Cardiac muscle cell (in vitro differentiated cells and primary cell): ENCODE results near the gene PLXNA1. TPM values are rescaled to one million over a fixed set of nuclear protein-coding genes. Genes with fewer than 3 reads are reported as not detected.

Source experiments
- DNase-seq, 2 donors: peaks; one replicate each; pipeline versions ENCODE4 v3.0.0 to v3.0.0-alpha.2; 2010 to 2017; ENCODE audit warnings: low read depth in 1 of 2, low spot score in 1 of 2
- H3K27ac ChIP-seq: fragments of 200-600 bp; sonication (generic); 2 replicates; pipeline ENCODE4 v1.5.1; 2016
- H3K27me3 ChIP-seq: fragments of 200-600 bp; sonication (generic); 2 replicates; pipeline ENCODE4 v1.6.0; 2016; ENCODE audit warnings: control low read depth
- H3K36me3 ChIP-seq: fragments of 200-600 bp; sonication (generic); 2 replicates; pipeline ENCODE4 v1.5.1; 2016; ENCODE audit warnings: control low read depth
- H3K4me1 ChIP-seq: fragments of 200-600 bp; sonication (generic); 2 replicates; pipeline ENCODE4 v1.8.1; 2017; ENCODE audit warnings: low read depth, mild to moderate bottlenecking, mixed run types
- H3K4me3 ChIP-seq: fragments of 200-600 bp; sonication (generic); 2 replicates; pipeline ENCODE4 v1.5.1; 2016; ENCODE audit warnings: mild to moderate bottlenecking
- H3K9me3 ChIP-seq: fragments of 200-600 bp; sonication (generic); 2 replicates; pipeline ENCODE4 v1.5.1; 2017; ENCODE audit warnings: low read depth, mild to moderate bottlenecking, control low read depth
- polyA plus RNA-seq: library from polyadenylated mRNA; unstranded; fragments of >200 nt; fragmentation: Nextera tagmentation; extraction: Ambion mirVana; gene quantifications from 2 replicates; pipeline ENCODE4 v1.2.1, GENCODE V29; 2016
- total RNA-seq: library from RNA; depleted of rRNA; stranded (reverse); fragments of >200 nt; gene quantifications from 2 replicates; pipeline ENCODE4 v1.2.3, GENCODE V29; 2016
- TF ChIP-seq, protein P1 (sequence below): IDR thresholded peaks from 2 replicates; pipeline ENCODE4 v1.5.1; 2012; ENCODE audit warnings: low read depth, mild to moderate bottlenecking, low read length

The PLXNA1 gene
- total and polyA plus RNA-seq, 2 experiments from 2014 or later: 19.5 to 71.0 TPM

DNA sequence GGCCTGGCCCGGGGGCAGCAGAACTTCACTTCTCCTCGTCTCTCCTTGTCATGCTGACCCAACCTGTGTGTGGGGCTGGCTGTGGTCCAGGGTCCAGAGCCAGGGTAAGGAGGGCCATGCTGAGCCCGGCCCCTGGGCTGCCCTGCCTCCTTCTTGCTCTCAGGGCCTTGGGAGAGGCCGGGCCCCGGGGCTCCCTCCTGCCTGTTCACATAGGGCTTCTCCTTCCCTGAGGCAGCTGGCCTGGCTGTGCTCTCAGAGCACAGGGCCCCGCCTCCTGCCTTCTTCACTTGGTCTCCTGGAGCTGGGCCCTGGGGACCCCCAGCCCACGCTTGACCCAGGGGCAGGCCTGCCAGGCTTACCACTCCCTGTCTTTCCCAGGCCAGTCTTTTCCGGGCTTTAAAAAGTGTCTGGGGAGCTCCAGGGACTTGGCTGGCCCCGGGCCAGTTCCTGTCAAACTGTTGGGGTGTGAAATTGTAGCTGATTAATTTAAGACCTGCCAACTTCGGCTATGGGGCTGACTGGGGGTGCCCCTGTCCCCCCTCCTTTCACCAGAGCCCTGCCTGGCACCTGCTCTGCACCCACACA lies 11.8 kb downstream of the PLXNA1 start:
- no peak overlapping the region for H3K4me3 ChIP-seq
- H3K36me3 ChIP-seq: no peaks in the 10 kb centered on the region
- H3K27me3 ChIP-seq: no peaks in the 10 kb centered on the region
- DNase-seq: peak in 1 of 2 donors; percentile 44
- TF ChIP-seq, protein P1, sequence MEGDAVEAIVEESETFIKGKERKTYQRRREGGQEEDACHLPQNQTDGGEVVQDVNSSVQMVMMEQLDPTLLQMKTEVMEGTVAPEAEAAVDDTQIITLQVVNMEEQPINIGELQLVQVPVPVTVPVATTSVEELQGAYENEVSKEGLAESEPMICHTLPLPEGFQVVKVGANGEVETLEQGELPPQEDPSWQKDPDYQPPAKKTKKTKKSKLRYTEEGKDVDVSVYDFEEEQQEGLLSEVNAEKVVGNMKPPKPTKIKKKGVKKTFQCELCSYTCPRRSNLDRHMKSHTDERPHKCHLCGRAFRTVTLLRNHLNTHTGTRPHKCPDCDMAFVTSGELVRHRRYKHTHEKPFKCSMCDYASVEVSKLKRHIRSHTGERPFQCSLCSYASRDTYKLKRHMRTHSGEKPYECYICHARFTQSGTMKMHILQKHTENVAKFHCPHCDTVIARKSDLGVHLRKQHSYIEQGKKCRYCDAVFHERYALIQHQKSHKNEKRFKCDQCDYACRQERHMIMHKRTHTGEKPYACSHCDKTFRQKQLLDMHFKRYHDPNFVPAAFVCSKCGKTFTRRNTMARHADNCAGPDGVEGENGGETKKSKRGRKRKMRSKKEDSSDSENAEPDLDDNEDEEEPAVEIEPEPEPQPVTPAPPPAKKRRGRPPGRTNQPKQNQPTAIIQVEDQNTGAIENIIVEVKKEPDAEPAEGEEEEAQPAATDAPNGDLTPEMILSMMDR: no peak
- peaks cover 13% of the 10 kb centered on the region for H3K4me1 ChIP-seq
- no peaks in the 10 kb centered on the region for H3K9me3 ChIP-seq
- no peak overlapping the region for H3K27ac ChIP-seq

GRCh38 chr3:126995254-126995780 lies 12.4 kb downstream of the PLXNA1 start:
- DNase-seq: no peak
- H3K36me3 ChIP-seq: no peaks in the 10 kb centered on the region
- no peaks in the 10 kb centered on the region for H3K9me3 ChIP-seq
- H3K4me3 ChIP-seq: no peak overlapping the region
- H3K4me1 ChIP-seq: peaks cover 13% of the 10 kb centered on the region
- H3K27me3 ChIP-seq: no peaks in the 10 kb centered on the region
- no peak overlapping the region for H3K27ac ChIP-seq
- TF ChIP-seq, protein P1: no peak

DNA sequence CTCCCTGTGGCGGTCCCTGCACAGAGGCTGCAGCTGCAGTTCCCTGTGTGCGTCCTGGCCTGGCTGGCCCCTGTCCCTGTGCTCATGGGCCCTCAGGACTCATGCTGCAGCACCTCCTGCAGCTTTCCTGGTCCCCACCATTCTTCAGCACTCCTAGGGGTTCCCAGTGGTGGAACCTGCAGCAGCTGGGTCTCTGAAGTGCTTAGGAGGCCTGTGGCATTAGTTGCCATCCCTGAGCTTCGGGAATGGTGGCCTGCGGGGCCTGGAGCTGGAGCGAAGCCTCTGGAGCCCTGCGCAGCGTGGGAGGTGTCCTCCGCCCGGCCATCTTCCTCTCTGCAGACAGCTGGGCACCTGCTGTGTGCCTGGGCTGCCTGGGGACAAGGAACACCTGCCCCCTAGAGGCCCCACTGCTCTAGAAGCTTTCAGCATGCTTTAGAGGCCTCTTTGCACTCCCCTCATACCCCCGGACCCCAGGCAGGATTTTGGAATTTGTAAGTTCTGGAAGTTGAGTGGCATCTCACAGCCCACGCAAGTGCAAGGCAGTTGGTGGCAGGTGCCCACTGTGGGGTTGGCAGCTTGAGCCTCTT lies 13.1 kb downstream of the PLXNA1 start:
- no peak for DNase-seq
- H3K4me1 ChIP-seq: peaks cover 12% of the 10 kb centered on the region
- no peak overlapping the region for H3K4me3 ChIP-seq
- no peak overlapping the region for H3K27ac ChIP-seq
- H3K27me3 ChIP-seq: no peaks in the 10 kb centered on the region
- H3K9me3 ChIP-seq: no peaks in the 10 kb centered on the region
- H3K36me3 ChIP-seq: no peaks in the 10 kb centered on the region
- TF ChIP-seq, protein P1: peak; percentile 7

GRCh38 chr3:126996905-126997304 lies 14.0 kb downstream of the PLXNA1 start:
- Histone ChIP-seq H3K4me1 (peaks cover 9% of the 10 kb centered on the region), H3K27me3 (no peaks in the 10 kb centered on the region), H3K36me3 (no peaks in the 10 kb centered on the region), H3K9me3 (no peaks in the 10 kb centered on the region), H3K27ac (no peak overlapping the region), H3K4me3 (no peak overlapping the region)
- TF ChIP-seq, protein P1: no peak
- no peak for DNase-seq

GRCh38 chr3:126997455-126998038 lies 14.6 kb downstream of the PLXNA1 start:
- no peaks in the 10 kb centered on the region for H3K9me3 ChIP-seq
- H3K36me3 ChIP-seq: no peaks in the 10 kb centered on the region
- no peak overlapping the region for H3K4me3 ChIP-seq
- no peak overlapping the region for H3K27ac ChIP-seq
- no peak for DNase-seq
- TF ChIP-seq, protein P1: no peak
- no peaks in the 10 kb centered on the region for H3K27me3 ChIP-seq
- H3K4me1 ChIP-seq: peaks cover 9% of the 10 kb centered on the region
